IPS-18a (cell line): ENCODE results near the gene KCTD13.
"Not testable (repeated sequence)": the region's sequence is repeated elsewhere in the genome, so short reads cannot be mapped to it uniquely, and the experiment has no call there.

Experiments
- H3K27ac ChIP-seq: one replicate; pipeline ENCODE4 v1.5.1; 2013; ENCODE audit warnings: low read length
- H3K27me3 ChIP-seq: one replicate; pipeline ENCODE4 v1.6.1; 2013; ENCODE audit warnings: mild to moderate bottlenecking, low read length; ENCODE audit not compliant: control insufficient read depth, insufficient read depth
- H3K36me3 ChIP-seq: one replicate; pipeline ENCODE4 v1.6.1; 2013; ENCODE audit warnings: low read depth, low read length; ENCODE audit not compliant: control insufficient read depth
- H3K4me1 ChIP-seq: one replicate; pipeline ENCODE4 v1.6.1; 2013; ENCODE audit warnings: low read depth, low read length; ENCODE audit not compliant: control insufficient read depth
- H3K4me3 ChIP-seq: one replicate; pipeline ENCODE4 v1.5.1; 2013; ENCODE audit warnings: low read length
- H3K9ac ChIP-seq: one replicate; pipeline ENCODE4 v1.6.1; 2013; ENCODE audit warnings: mild to moderate bottlenecking, low read length, moderate library complexity
- H3K9me3 ChIP-seq: one replicate; pipeline ENCODE4 v1.6.1; 2013; ENCODE audit warnings: low read depth, low read length; ENCODE audit not compliant: control insufficient read depth

The KCTD13 gene

DNA sequence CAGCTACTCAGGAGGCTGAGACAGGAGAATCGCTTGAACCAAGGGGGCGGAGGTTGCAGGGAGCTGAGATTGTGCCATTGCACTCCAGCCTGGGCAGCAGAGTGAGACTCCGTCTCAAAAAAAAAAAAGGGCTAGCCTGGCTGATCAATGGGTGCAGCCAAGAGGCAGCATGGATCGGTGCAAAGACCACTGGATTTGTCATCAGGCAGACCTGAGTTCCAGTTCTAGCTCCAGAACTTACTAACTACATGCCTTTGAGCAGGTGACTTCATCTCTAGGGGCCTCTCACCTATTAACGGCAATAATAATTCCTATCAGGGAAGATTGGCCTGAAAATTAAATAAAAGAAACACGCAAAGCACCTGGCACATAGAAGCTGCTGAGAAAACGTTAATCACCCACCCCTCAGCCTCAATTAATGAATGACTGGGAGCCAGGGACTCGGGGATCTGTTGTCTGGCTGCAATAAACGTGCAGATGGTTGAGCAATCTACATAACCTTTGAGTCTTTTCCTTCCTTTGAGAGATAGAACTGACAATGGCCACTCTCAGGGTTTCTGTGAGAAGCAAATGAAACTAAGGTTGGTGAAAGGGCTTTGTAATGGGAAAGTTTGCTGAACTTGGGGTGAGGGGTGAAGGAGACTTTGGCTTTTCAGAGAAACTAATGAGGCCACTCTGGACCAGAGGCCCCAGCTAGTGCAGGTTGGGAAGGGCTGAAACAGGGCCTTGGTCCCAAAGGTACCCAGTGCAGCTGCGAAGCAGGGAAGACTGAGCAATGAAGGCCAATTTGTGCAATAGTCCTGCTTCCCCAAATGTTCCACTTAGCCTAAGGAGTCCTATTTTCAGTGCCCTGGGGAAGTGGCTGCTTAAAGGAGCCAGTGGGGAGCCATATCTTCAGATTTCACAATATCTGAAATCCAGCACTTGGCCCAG is 34.2 kb downstream of the KCTD13 start:
- Histone ChIP-seq H3K27me3 (no peaks in the 10 kb centered on the region), H3K4me3 (no peak overlapping the region), H3K4me1 (no peaks in the 10 kb centered on the region), H3K9ac (no peak overlapping the region), H3K36me3 (no peaks in the 10 kb centered on the region), H3K9me3 (no peaks in the 10 kb centered on the region), H3K27ac (no peak overlapping the region)

DNA sequence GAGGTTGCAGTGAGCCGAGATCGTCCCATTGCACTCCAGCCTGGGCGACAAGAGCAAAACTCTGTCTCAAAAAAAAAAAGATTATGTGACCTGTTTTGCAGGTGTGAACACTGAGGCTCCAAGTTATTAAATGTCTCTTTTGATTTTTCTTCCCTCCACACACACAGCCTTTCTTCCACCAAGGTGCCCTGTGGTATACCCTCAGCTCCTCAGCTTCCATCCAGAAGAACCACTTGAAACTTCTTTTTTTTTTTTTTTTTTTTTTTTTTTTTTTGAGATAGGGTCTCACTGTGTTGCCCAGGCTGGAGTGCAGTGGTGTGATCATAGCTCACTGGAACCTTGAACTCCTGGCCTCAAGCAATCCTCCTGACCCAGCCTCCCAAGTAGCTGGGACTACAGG is 36.7 kb downstream of the KCTD13 start:
- not testable (repeated sequence) for H3K9me3 ChIP-seq

DNA sequence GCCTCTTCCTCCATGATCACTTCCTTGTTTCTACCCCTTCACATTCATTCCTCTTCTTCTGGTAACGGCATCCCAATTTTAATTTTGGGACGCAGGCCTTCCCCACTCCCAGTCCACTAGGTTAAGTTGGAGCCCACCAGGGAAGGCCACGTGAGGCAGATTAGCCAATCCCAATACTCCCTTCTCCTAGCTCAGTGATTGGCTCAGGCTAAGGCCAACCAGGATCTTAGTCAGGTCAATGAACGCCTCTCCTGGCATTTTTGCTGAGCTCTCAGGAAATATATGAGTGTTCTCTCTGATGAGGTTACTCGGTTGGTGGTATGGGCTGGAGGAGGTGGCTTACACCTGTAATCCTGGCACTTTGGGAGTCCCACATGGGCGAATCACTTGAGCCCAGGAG is 42.0 kb downstream of the KCTD13 start:
- Histone ChIP-seq H3K36me3 (peaks cover 9% of the 10 kb centered on the region), H3K4me3 (no peak overlapping the region), H3K27ac (no peak overlapping the region), H3K4me1 (no peaks in the 10 kb centered on the region), H3K9ac (no peak overlapping the region), H3K9me3 (no peaks in the 10 kb centered on the region), H3K27me3 (no peaks in the 10 kb centered on the region)

More for the DNA sequence above, 36.7 kb downstream of the KCTD13 start:
- H3K4me1 ChIP-seq, H3K36me3 ChIP-seq, H3K4me3 ChIP-seq, H3K27me3 ChIP-seq, H3K27ac ChIP-seq, H3K9ac ChIP-seq: not testable (repeated sequence)

DNA sequence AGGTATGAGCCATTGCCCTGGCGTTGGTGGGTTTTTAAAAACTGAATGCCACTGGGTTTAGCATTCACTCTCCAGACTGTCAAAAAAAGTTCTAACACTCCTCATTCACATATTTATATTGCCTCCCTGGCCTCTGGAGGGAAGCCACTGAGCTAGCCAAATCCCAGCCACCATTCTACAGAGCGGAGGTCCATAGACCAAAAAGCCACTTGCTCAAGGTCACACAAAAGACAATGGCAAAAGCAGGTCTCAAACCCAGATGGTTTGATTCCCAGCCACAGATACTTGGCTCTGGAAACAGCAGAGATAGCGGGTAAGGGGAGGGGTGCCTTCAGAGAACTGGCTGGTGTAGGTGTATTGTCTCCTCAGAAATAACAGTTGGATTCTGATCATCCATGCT is 45.0 kb downstream of the KCTD13 start:
- peaks cover 8% of the 10 kb centered on the region for H3K27me3 ChIP-seq
- H3K4me1 ChIP-seq = no peaks in the 10 kb centered on the region
- no peak overlapping the region for H3K9ac ChIP-seq
- H3K36me3 ChIP-seq = peaks cover 9% of the 10 kb centered on the region
- no peak overlapping the region for H3K4me3 ChIP-seq
- no peaks in the 10 kb centered on the region for H3K9me3 ChIP-seq
- no peak overlapping the region for H3K27ac ChIP-seq

DNA sequence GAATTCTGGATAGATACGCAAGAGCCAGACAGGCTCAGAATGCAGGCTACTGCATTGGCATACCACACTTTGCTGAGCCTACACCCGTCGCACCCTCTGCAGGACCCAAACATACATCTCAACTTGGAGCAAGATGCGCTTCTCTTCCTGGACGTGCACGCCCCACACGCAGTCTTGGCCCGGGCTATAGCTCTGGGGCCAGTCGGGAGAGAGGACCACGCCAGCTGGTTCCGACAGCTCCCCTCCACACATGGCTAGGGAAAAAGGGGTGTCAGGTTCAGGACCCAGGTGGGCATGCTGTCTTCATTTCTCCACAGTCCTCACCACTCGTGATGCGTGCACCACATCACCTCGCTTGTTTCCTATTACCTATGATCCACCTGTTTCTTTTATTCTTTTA is 47.9 kb downstream of the KCTD13 start:
- no peaks in the 10 kb centered on the region for H3K4me1 ChIP-seq
- H3K27ac ChIP-seq = no peak overlapping the region
- H3K4me3 ChIP-seq = no peak overlapping the region
- no peak overlapping the region for H3K9ac ChIP-seq
- peaks cover 8% of the 10 kb centered on the region for H3K27me3 ChIP-seq
- peaks cover 7% of the 10 kb centered on the region for H3K36me3 ChIP-seq
- no peaks in the 10 kb centered on the region for H3K9me3 ChIP-seq

DNA sequence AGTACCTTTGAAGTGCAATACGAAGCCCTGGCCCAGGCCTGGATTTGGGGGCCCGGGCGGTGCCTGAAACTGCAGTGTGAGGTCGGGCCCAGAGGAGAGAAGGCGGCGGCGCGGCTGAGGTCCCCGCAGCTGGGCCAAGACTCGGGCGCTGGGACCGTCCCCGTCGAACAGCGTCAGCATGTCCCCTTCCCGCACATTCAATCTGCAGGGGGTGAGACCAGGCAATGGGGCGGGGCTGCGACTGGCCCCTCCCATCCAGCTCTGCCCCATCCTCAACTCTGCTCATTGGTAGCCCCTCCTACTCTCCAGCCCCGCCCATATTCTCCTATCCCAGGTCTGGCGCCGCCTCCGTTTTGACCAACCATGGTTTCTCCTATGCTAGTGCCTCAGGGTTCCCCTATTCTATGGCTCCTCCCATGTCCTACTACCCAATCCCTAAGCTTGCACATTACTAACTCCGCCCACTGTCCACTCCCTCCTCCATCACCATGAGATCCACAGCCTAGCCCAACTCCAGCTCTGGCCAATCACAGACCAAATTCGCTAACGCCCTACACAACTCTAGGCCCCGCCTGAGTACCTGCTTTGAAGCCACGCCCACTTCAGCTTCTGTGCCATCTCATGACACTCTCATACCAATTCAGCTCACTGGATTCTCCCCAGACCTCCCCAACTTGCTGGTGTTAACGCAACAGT is 48.6 kb downstream of the KCTD13 start:
- Histone ChIP-seq H3K9me3 (no peaks in the 10 kb centered on the region), H3K4me1 (no peaks in the 10 kb centered on the region), H3K4me3 (peak overlapping the region; percentile 64), H3K36me3 (peaks cover 4% of the 10 kb centered on the region), H3K9ac (no peak overlapping the region), H3K27me3 (peaks cover 8% of the 10 kb centered on the region), H3K27ac (no peak overlapping the region)

DNA sequence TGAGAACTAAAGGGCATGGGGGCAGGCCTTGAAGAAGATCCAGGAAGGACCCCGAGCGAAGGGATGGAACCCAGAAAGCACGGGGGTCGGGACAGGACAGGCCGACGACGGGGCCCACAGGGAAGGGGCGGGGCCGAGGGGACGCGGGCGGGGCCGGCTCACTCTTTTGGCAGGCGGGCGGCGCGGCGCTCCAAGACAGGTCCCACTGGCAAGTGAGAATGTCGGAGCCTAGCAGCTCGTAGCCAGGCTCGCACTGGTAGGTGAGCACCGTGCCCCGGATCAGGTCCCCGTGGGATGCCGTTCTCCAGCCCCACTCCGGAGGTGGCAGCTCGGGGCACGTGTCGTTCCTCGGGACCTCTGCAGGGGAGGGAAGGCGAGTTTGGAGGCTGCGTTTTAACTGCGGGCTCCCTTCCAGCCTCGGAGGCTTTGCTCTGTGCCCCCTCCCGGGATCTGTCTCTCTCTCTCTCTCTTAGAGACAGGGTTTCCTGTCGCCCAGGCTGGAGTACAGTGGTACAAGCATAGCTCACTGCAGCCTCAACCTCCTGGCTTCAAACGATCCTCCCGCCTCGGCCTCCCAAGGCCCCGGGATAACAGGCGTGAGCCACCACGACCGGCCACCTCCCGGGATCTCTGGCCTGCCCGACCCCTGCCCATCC is 49.3 kb downstream of the KCTD13 start:
- peak overlapping the region; percentile 64 for H3K4me3 ChIP-seq
- H3K27me3 ChIP-seq = peaks cover 8% of the 10 kb centered on the region
- H3K4me1 ChIP-seq = no peaks in the 10 kb centered on the region
- no peak overlapping the region for H3K27ac ChIP-seq
- peaks cover 4% of the 10 kb centered on the region for H3K36me3 ChIP-seq
- H3K9ac ChIP-seq = no peak overlapping the region
- no peaks in the 10 kb centered on the region for H3K9me3 ChIP-seq

DNA sequence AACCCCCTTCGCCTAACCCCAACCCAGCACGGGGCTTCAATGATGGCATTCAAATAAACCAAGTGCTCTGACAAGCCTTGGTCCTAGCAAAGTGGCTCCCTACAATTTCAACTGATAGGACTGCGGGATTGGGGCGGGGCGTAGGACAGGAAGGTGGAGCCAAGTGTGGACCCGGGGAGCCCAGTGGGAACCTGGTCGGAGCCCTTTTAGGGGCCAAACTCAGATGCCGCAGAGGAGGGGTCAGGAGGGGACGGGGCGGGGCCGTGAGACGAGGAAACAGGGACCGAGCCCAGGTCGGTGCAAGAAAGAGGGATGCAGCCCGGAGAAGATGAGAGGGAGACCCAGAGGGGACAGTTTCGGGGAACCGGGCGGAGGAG is 49.8 kb downstream of the KCTD13 start:
- Histone ChIP-seq H3K4me1 (no peaks in the 10 kb centered on the region), H3K9ac (no peak overlapping the region), H3K36me3 (peaks cover 4% of the 10 kb centered on the region), H3K27me3 (peaks cover 8% of the 10 kb centered on the region), H3K4me3 (peak overlapping the region; percentile 64), H3K27ac (no peak overlapping the region), H3K9me3 (no peaks in the 10 kb centered on the region)

DNA sequence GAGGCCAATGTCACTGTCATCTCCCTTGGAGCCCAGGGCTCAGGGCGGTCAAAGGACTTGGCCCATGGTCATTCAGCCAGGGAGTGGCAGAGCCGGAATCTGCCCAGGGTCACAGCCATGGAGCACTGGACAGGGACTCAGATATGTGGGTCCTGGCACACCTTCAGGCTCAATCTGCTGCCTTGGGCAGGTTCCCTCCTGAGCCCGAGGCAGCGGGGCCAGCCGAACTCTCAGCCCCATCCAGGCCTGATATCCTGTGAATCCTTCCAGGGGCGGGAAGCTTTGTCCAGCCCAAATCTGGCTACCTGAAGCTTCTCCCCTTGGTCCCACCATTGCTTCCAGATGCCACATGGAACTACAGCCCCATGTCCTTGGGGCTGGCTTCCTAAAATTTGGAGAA is 50.8 kb downstream of the KCTD13 start:
- no peaks in the 10 kb centered on the region for H3K4me1 ChIP-seq
- no peak overlapping the region for H3K4me3 ChIP-seq
- H3K9me3 ChIP-seq = no peaks in the 10 kb centered on the region

DNA sequence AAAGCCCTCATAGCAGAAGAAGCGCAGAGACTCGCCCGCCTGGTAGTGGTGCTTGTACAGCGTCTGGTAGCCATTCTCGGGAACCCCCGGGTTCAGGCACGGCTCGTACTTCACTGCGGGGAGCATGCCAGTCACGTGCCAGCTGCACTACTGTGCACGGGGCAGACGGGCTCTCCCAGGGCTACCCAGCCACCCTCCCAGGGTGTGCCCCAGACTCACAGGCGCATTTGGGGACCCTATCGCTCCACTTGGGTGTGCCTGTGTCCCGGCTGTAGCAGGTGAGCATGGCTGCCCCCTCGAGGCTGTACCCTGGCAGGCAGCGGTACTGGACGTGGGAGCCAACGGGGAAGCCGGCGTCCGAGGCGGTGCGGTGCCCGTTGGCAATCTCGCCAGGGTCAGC is 52.7 kb downstream of the KCTD13 start:
- no peak overlapping the region for H3K27ac ChIP-seq
- no peaks in the 10 kb centered on the region for H3K4me1 ChIP-seq
- no peak overlapping the region for H3K4me3 ChIP-seq
- H3K9me3 ChIP-seq = no peaks in the 10 kb centered on the region
- H3K9ac ChIP-seq = no peak overlapping the region
- H3K27me3 ChIP-seq = peaks cover 8% of the 10 kb centered on the region
- H3K36me3 ChIP-seq = no peaks in the 10 kb centered on the region

More for the DNA sequence above, 50.8 kb downstream of the KCTD13 start:
- H3K9ac ChIP-seq = no peak overlapping the region
- H3K36me3 ChIP-seq = peaks cover 4% of the 10 kb centered on the region
- no peak overlapping the region for H3K27ac ChIP-seq
- H3K27me3 ChIP-seq = peaks cover 8% of the 10 kb centered on the region

DNA sequence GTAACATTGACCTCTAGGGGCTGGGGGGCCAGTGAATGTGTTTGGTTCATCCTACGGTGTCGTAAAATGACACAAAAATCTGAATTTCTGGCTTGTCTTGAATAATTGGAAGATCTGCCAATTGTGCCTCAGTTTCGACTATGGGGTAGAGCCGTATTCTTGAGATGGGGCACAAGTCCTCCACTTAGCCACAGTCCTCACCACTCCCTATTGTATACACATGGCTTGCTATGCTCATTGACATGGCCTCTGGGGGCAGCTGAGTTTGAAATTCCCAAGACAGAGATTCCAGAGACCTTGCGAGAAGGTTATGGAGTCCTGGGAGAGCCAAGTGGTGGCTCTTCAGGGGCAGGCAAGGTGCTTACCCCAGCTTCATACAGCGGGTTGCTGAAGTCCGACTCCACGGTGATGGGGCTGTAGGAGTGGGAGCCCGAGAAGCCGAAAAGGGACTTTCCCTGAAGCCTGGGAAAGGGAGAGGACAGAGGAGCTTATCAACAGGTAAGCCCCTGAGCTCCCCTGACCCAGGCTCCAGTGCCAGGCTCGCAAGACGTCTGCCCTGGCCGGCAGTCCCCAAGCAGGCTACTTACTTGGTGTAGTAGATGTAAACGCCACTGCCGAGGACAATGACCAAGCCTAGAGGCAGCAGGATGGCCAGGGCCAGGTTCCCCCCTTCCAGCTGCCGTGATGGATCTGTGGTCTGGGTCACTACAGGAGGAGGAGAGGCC is 54.0 kb downstream of the KCTD13 start:
- no peak overlapping the region for H3K9ac ChIP-seq
- no peak overlapping the region for H3K27ac ChIP-seq
- no peak overlapping the region for H3K4me3 ChIP-seq
- H3K4me1 ChIP-seq = no peaks in the 10 kb centered on the region
- peaks cover 5% of the 10 kb centered on the region for H3K27me3 ChIP-seq
- H3K9me3 ChIP-seq = no peaks in the 10 kb centered on the region
- H3K36me3 ChIP-seq = no peaks in the 10 kb centered on the region
